BJ (cell line): ENCODE results near the gene FRS3. TPM values are rescaled to one million over a fixed set of nuclear protein-coding genes. Genes with fewer than 3 reads are reported as not detected.
"Not testable (repeated sequence)": the region's sequence is repeated elsewhere in the genome, so short reads cannot be mapped to it uniquely, and the experiment has no call there.

Experiments used
- CTCF ChIA-PET: fragments of 350-600 bp; formaldehyde crosslinking; extraction: SDS; loops from one replicate; lab custom pipeline; 2021; ENCODE audit warnings: antibody characterized with exemption, inconsistent platforms; lab: Yijun Ruan, JAX
- POLR2A ChIA-PET: fragments of 300-600 bp; sonication (Branson Sonifier 250); formaldehyde crosslinking; extraction: SDS; loops from one replicate; lab custom pipeline; 2021; ENCODE audit warnings: antibody characterized with exemption; lab: Charles Lee
- DNase-seq: peaks from one replicate; pipeline ENCODE4 v3.0.0-alpha.2; 2011; ENCODE audit warnings: low read depth
- H3K27me3 ChIP-seq: 2 replicates; pipeline ENCODE4 v1.6.0; 2011; ENCODE audit warnings: low read length; ENCODE audit not compliant: control insufficient read depth, insufficient read depth
- H3K36me3 ChIP-seq: 2 replicates; pipeline ENCODE4 v1.5.1; 2011; ENCODE audit warnings: low read length; ENCODE audit not compliant: control insufficient read depth, insufficient read depth
- H3K4me3 ChIP-seq: 2 replicates; pipeline ENCODE4 v1.5.1; 2011; ENCODE audit warnings: low read depth, mild to moderate bottlenecking, control low read depth, low read length
- polyA plus RNA-seq: library from polyadenylated mRNA; depleted of rRNA; stranded (reverse); fragments of >200 nt; gene quantifications from 2 replicates; pipeline ENCODE4 v1.2.3, GENCODE V29; 2011
- TF ChIP-seq, protein P1 (sequence below): IDR thresholded peaks from 2 replicates; pipeline ENCODE4 v1.5.1; 2011; ENCODE audit warnings: low read depth, mild to moderate bottlenecking, control low read depth, inconsistent platforms, low read length, moderate library complexity; ENCODE audit not compliant: insufficient read depth

FRS3 gene
- polyA plus RNA-seq, 1 experiment, result 3.3 TPM

DNA sequence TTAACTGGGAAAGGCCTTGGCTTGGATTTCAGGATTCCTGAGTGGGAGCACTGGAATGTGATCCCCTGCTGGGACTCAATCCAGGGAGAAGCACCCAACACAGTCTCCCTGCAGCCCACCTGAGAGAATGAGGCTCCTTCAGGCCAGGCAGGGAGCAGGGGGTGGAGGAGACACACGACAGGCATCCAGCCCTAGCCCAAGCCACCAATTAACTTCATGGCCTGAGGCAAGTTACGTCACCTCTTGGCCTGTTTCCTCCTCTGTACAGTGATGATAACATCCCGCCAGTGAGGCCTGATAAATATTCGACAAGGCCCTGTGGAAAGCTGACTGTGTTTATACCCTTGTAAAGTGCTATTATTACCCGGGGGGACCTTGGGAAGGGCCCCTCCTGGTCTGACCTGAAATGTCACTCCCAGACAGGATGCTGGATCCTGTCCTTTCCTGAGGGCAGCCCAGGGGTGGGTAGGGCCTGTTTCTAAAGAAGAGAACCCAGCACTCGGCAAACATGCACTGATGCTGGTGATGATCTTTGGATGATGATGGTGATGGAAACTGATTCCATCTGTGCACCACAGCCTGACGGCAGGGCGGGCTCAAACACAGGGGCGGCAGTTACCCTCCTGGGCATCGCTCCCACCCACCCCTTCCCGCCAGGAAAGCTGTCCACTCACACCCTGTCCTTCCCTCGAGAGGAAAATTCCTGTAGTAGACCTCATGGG lies 12.4 kb downstream of the FRS3 start:
- no peak overlapping the region for H3K4me3 ChIP-seq
- H3K36me3 ChIP-seq, result peaks cover 10% of the 10 kb centered on the region
- TF ChIP-seq, protein P1, sequence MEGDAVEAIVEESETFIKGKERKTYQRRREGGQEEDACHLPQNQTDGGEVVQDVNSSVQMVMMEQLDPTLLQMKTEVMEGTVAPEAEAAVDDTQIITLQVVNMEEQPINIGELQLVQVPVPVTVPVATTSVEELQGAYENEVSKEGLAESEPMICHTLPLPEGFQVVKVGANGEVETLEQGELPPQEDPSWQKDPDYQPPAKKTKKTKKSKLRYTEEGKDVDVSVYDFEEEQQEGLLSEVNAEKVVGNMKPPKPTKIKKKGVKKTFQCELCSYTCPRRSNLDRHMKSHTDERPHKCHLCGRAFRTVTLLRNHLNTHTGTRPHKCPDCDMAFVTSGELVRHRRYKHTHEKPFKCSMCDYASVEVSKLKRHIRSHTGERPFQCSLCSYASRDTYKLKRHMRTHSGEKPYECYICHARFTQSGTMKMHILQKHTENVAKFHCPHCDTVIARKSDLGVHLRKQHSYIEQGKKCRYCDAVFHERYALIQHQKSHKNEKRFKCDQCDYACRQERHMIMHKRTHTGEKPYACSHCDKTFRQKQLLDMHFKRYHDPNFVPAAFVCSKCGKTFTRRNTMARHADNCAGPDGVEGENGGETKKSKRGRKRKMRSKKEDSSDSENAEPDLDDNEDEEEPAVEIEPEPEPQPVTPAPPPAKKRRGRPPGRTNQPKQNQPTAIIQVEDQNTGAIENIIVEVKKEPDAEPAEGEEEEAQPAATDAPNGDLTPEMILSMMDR, result no peak
- no peaks in the 10 kb centered on the region for H3K27me3 ChIP-seq
- ChIA-PET CTCF (interaction anchor here (0.8 to 2.1 kb wide), 6 partner anchors 10 to 399 kb away, joined by 3 to 9 read pairs (median 4); partner anchors contain the start of genes TFEB and TOMM6), POLR2A (no interaction called here)
- DNase-seq, result peak; percentile 80

DNA sequence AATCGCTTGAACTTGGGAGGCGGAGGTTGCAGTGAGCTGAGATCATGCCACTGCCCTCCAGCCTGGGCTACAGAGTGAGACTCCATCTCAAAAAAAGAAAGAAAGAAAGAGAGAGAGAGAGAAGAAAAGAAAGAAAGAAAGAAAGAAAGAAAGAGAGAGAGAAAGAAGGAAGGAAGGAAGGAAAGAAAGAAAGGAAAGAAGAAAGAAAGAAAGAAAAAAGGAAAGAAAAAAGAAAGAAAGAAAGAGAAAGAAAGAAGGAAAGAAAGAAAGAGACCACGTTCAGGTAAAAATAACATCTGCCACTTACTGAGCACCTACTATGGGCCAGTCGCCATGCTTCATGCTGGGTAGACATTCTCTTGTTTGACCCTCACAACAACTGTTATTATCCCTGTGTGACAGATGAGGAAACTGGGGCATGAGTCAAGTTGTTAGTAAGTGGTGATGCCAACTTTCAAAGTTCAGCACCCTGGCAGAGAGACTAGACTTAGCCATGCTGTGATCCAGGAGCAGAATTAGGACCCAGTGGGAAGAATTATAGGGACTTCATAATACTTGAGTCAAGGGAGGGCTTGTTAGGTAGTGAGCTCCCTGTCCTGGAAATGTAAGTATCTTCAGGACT lies 13.5 kb downstream of the FRS3 start:
- POLR2A ChIA-PET, DNase-seq, H3K4me3 ChIP-seq, H3K36me3 ChIP-seq, H3K27me3 ChIP-seq: not testable (repeated sequence)
- CTCF ChIA-PET, result interaction anchor here (0.7 to 2.0 kb wide), 5 partner anchors 10 to 398 kb away, joined by 3 to 4 read pairs (median 3); no protein-coding TSS in a partner anchor

DNA sequence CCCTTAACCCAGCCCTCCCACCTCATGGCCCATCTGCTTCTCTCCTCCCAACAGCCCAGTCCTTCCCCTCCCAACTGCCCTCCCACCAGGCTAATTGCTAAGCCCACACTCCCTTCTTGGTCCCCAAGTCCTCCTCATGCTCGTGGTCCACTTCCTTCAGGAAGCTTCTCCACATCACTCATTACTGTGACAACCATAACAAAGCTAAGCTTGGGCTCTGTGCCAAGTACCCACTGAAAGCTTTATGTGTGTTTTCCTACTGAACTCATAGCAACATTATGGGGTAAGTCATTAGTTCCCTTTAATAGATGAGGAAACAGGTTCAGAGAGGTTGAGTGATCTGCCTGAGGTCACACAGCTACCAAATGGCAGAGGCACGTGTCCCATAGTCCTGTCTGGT lies 16.2 kb downstream of the FRS3 start:
- no peak for DNase-seq
- Histone ChIP-seq H3K36me3 (no peaks in the 10 kb centered on the region), H3K4me3 (no peak overlapping the region), H3K27me3 (peaks cover 1% of the 10 kb centered on the region; the same call in 1 of the 2 replicates)
- ChIA-PET POLR2A (no interaction called here), CTCF (interaction anchor here (1.0 to 2.0 kb wide), 6 partner anchors 9 to 395 kb away, joined by 3 to 7 read pairs (median 6); partner anchors contain the start of gene TFEB)
- TF ChIP-seq, protein P1, result no peak

DNA sequence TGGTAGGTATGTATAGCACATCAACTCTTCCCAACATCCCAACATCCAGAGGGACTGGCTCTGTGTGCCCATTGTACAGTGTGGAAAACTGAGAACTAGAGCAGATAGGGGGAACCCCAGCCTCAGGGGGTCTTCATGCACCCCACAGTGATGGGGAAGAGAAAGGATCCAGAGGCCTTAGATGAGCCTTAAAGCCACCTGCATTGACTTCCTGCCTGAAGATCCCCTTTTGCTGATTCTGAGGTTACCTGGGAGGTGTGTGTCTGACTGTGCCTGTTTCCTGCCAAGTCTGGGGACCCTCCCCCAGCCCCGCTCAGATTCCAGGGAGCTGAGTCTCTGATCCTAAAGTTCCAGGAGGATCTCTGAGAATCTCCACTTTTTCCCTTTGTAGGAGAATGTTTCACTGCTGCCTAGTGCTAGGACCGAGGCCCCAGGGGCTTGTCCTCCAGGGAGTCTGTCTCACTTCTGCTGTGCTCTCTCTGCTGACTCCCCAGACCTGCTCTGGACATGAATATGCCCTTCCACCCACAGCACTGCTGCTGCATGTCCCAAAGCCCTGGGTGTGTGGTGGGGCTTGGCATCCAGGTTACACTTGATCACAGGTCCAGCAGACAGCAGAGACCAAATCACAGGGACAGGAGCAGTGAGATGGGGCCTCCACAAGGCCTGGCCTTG lies 19.7 kb downstream of the FRS3 start:
- Histone ChIP-seq H3K27me3 (peaks cover 8% of the 10 kb centered on the region), H3K4me3 (no peak overlapping the region), H3K36me3 (no peaks in the 10 kb centered on the region)
- TF ChIP-seq, protein P1, result no peak
- ChIA-PET CTCF (interaction anchor here (1.9 kb wide), 1 partner anchor 16 kb away, joined by 5 read pairs; no protein-coding TSS in a partner anchor), POLR2A (no interaction called here)
- no peak for DNase-seq

DNA sequence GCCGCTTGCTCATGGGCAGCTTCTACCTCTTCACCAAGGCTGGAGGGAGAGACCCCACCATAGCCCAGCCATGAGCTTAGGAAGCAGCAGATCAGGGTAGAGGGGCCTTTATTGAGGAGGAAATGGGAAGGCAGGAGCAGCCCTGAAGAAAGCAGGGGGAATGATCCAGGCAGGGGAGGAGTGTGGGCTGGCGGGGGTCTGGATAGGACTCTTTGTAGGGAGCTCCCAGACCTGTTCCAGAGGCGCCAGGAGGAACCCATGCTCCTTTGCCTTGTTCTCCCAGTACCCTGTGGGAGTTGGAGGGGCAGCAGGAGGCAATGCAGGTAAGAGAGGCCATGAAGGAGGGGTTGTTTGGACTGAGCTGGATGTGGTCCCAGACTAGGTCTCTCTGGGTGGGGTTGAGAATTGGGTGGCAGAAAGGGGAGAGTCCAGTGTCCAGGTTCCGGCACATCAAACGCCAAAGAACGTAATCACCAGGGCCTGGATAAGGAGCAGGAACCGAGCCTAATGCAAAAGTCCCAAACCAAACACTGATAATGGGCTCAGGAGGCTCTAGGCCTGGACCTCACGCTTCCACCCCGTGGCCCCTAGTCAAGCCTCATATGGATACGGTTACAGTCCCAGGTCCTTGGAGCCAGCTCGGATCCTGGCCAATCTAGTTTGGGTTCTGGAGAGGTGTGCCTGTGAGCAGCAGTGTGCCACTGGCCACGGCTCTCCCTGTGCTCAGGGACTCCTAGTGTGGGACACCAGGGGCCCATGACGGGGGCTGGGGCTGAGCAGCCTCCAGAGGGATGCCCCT lies 20.4 kb downstream of the FRS3 start:
- TF ChIP-seq, protein P1, result no peak
- ChIA-PET POLR2A (no interaction called here), CTCF (interaction anchor here (1.2 to 1.9 kb wide), 2 partner anchors 17 to 25 kb away, joined by 3 to 5 read pairs; no protein-coding TSS in a partner anchor)
- no peak for DNase-seq
- Histone ChIP-seq H3K27me3 (peaks cover 8% of the 10 kb centered on the region), H3K36me3 (no peaks in the 10 kb centered on the region), H3K4me3 (no peak overlapping the region)
